Esophagus muscularis mucosa (tissue), 4 donors: ENCODE measurements around the gene RAMACL. TPM values are rescaled to one million over a fixed set of nuclear protein-coding genes. Genes with fewer than 3 reads are reported as not detected.
"Not testable (repeated sequence)": the region's sequence is repeated elsewhere in the genome, so short reads cannot be mapped to it uniquely, and the experiment has no call there.

Source experiments
- DNase-seq: peaks from one replicate; pipeline ENCODE4 v3.0.0-alpha.2; 2017; ENCODE audit errors: extremely low spot score
- H3K27ac ChIP-seq, 4 donors: fragments of 200-600 bp; sonication (generic); replicated peaks in 1 of 4; 1 replicate in 3 of 4; 2 replicates in 1 of 4; pipeline ENCODE4 v1.5.1; 2016 to 2019; ENCODE audit warnings: mild to moderate bottlenecking in 1 of 4
- H3K27me3 ChIP-seq, 4 donors: fragments of 200-600 bp; sonication (generic); one replicate each; pipeline versions ENCODE4 v1.5.1 to v1.6.0; 2016 to 2019
- H3K36me3 ChIP-seq, 4 donors: fragments of 200-600 bp; sonication (generic); one replicate each; pipeline ENCODE4 v1.5.1; 2016 to 2019
- H3K4me1 ChIP-seq, 4 donors: fragments of 200-600 bp; sonication (generic); one replicate each; pipeline ENCODE4 v1.5.1; 2016 to 2019
- H3K4me3 ChIP-seq, 4 donors: fragments of 200-600 bp; sonication (generic); 1 replicate in 2 of 4; 2 replicates in 2 of 4; pipeline ENCODE4 v1.5.1; 2016 to 2019; ENCODE audit warnings: mild to moderate bottlenecking in 4 of 4, moderate library complexity in 1 of 4
- H3K9me3 ChIP-seq, 4 donors: fragments of 200-600 bp; sonication (generic); 1 replicate in 3 of 4; 2 replicates in 1 of 4; pipeline ENCODE4 v1.5.1; 2016 to 2019
- CTCF ChIP-seq, 3 experiments: fragments of 200-600 bp in 2 of 3; fragments of 450-650 bp in 1 of 3; sonication (generic) in 2 of 3; IDR thresholded peaks; one replicate each; pipeline ENCODE4 v1.5.1; 2017 to 2019; ENCODE audit warnings: antibody characterized with exemption in 3 of 3, mild to moderate bottlenecking in 2 of 3, moderate library complexity in 1 of 3
- EP300 ChIP-seq: sonication (generic); formaldehyde crosslinking; IDR thresholded peaks from one replicate; pipeline ENCODE4 v1.6.1; 2017; ENCODE audit warnings: antibody characterized with exemption
- POLR2A ChIP-seq: fragments of 450-650 bp; IDR thresholded peaks from one replicate; pipeline ENCODE4 v1.6.1; 2017; ENCODE audit warnings: antibody characterized with exemption, moderate library complexity, mild to moderate bottlenecking, low read depth
- POLR2AphosphoS5 ChIP-seq, 2 donors: sonication (generic); formaldehyde crosslinking; IDR thresholded peaks; one replicate each; pipeline ENCODE4 v1.6.1; 2017; ENCODE audit warnings: antibody characterized with exemption in 2 of 2
- WGBS: methylation state at CpG from one replicate; pipeline ENCODE4 v1.1.5; 2018; 5-methylcytosine and 5-hydroxymethylcytosine counted together
- intact Hi-C: fragments of 100-400 bp; cut with DNase I; formaldehyde crosslinking; loops from one replicate; pipeline ENCODE4 v1.15.1; 2023
- total RNA-seq, 4 donors: library from RNA; depleted of rRNA; stranded (reverse); fragments of >200 nt; gene quantifications; one replicate each; pipeline versions ENCODE4 v1.1.0 to v1.2.1, GENCODE V29; 2016

RAMACL gene
- total RNA-seq, 4 donors from 2014 or later = 1.2 to 2.9 (median 2.1) TPM

DNA sequence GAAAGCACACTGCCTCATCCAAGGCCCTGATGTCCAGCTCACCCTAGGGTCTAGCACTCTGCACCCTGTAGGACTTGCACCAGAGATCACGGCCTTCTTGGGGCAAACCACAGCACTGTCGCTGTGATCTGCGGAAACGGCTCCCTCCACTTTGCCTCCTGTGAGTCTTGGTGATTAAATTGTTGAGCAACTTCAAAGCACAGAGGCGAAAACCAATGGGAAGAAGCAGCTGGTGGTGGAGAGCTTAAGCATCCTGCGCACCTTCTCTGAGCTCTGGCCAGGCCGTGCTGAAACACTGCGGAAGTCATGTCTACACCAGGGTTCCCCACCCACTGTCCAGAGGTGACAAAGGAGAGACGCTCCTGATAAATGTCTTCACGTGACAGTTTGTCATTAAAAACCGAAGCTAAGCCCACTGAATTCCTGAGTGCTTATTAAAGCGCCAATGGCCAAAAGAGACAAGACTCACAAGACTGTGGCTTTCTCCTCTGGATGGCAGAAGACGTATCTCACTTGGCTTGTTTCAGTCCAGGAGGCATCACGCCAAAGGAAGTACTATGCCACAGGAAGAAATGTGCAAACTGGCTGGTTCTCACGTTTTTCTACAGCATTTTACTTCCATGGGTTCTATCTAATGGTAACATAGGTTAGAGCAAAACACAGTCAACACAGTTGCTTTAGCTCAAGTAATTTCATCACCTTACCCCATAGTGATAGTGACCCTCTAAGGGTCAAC is 3.1 kb downstream of the RAMACL start:
- TF ChIP-seq EP300 (no peak), CTCF (IDR thresholded peaks at IDR 0.05) (no peak)
- H3K4me1 ChIP-seq = peaks cover 3 to 34% (median 20%) of the 10 kb centered on the region in 4 donors
- intact Hi-C loops = no loop called here
- no peaks in the 10 kb centered on the region for H3K27me3 ChIP-seq
- no peak for DNase-seq
- no peaks in the 10 kb centered on the region for H3K9me3 ChIP-seq
- H3K36me3 ChIP-seq = no peaks in the 10 kb centered on the region
- whole genome bisulfite sequencing = 83% methylated on average over 15 of the region's 15 CpGs
- no peak overlapping the region for H3K4me3 ChIP-seq
- H3K27ac ChIP-seq = no peak overlapping the region

- intact Hi-C loops = no loop called here
- WGBS = 82% methylated on average over 6 of the region's 6 CpGs
Observed at GRCh38 chr6:166582258-166582657, 4.2 kb downstream of the RAMACL start.

DNA sequence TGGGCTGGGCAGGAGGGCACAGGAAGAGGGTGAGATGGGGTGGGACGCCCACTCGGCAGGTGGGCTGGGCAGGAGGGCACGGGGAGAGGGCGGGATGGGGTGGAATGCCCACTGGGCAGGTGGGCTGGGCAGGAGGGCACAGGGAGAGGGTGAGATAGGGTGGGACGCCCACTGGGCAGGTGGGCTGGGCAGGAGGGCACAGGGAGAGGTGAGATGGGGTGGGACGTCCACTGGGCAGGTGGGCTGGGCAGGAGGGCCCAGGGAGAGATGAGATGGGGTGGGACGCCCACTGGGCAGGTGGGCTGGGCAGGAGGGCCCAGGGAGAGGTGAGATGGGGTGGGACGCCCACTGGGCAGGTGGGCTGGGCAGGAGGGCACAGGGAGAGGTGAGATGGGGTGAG is 4.7 kb downstream of the RAMACL start:
- WGBS = 94% methylated on average over 8 of the region's 8 CpGs
- H3K27ac ChIP-seq = not testable (repeated sequence)

More at GRCh38 chr6:166582258-166582657, 4.2 kb downstream of the RAMACL start:
- no peaks in the 10 kb centered on the region for H3K36me3 ChIP-seq
- H3K4me3 ChIP-seq = no peak overlapping the region
- DNase-seq = no peak
- no peak for TF ChIP-seq EP300
- TF ChIP-seq CTCF (IDR thresholded peaks at IDR 0.05) = no peak
- TF ChIP-seq POLR2A = no peak
- TF ChIP-seq POLR2AphosphoS5 (IDR thresholded peaks at IDR 0.05) = no peak
- no peak overlapping the region for H3K27ac ChIP-seq
- no peaks in the 10 kb centered on the region for H3K27me3 ChIP-seq
- no peaks in the 10 kb centered on the region for H3K9me3 ChIP-seq
- H3K4me1 ChIP-seq = peaks cover 3 to 28% (median 13%) of the 10 kb centered on the region in 4 donors

DNA sequence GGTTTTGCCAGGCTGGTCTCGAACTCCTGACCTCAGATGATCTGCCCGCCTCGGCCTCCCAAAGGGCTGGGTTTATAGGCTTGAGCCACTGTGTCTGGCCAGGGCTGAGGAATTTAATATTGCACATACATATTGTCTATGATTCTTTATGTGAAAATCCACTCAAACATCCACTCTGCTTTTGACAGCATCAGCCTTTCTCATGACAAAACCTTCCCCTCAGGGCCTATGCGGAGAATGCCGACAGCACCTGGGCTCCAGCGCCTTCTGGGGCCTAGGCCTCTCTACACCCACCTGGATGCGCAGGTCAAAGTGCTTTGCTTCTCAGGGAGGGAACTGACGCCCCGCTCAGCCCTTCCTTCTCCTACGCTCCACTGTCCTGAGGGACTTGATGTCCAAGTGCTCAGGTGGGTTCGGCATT is 5.4 kb downstream of the RAMACL start:
- H3K4me1 ChIP-seq = peaks cover 3 to 28% (median 13%) of the 10 kb centered on the region in 4 donors
- H3K27ac ChIP-seq = no peak overlapping the region
- no peak for TF ChIP-seq CTCF (IDR thresholded peaks at IDR 0.05)
- WGBS = 98% methylated on average over 11 of the region's 11 CpGs
- intact Hi-C loops = no loop called here
- no peaks in the 10 kb centered on the region for H3K27me3 ChIP-seq
- peaks cover 0 to 4% (median 0%) of the 10 kb centered on the region in 4 donors for H3K9me3 ChIP-seq
- peaks cover 0 to 4% (median 0%) of the 10 kb centered on the region in 4 donors for H3K36me3 ChIP-seq
- no peak for DNase-seq
- H3K4me3 ChIP-seq = no peak overlapping the region

More for the DNA sequence above, 4.7 kb downstream of the RAMACL start:
- H3K4me1 ChIP-seq = peaks cover 3 to 28% (median 13%) of the 10 kb centered on the region in 4 donors
- H3K4me3 ChIP-seq, DNase-seq, intact Hi-C loops, H3K9me3 ChIP-seq, H3K27me3 ChIP-seq, H3K36me3 ChIP-seq: not testable (repeated sequence)

DNA sequence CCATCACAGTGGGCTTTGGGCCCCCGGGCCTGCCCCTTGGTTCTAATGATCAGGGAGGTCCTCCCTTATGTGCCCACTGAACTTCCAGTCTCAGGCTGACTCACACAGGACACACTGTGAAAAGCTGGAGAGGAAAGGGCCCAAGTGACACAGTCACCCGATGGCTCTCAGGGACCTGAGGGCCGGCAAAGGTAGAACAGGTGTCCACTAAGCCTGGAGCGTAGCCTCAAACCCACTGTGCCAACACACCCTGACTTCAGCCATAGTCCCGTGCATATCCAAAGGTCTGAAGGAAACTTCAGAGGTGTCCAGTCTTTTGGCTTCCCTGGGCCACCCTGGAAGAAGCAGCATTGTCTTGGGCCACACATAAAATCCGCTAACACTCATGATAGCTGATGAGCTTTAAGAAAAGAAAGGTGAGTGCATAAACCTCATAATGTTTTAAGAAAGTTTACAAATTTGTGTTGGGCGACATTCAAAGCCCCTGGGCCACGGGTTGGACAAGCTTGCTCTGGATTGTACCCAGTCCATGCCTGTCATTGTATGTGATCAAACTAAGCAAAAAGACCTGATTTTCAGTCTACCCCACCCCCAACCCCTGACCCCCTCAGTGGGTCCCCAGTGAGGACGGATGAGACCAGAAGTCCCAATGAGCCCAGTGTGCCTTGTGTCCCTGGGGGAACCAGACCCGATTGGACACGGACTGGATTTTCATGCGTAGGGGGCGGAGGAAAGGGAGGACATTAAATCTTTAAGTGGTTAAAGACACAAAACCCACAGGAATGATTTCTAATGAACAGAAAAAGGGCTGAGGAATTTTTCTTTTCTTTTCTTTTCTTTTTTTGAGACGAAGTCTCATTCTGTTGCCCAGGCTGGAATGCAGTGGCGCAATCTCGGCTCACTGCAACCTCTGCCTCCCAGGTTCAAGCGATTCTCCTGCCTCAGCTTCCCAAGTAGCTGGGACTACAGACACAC is 6.1 kb downstream of the RAMACL start:
- Histone ChIP-seq H3K36me3 (peaks cover 0 to 4% (median 0%) of the 10 kb centered on the region in 4 donors), H3K4me1 (peaks cover 3 to 28% (median 16%) of the 10 kb centered on the region in 4 donors), H3K4me3 (no peak overlapping the region), H3K27me3 (no peaks in the 10 kb centered on the region), H3K9me3 (peaks cover 0 to 4% (median 0%) of the 10 kb centered on the region in 4 donors), H3K27ac (no peak overlapping the region)
- WGBS = 92% methylated on average over 17 of the region's 17 CpGs
- TF ChIP-seq CTCF (IDR thresholded peaks at IDR 0.05) (no peak), POLR2A (no peak), EP300 (no peak), POLR2AphosphoS5 (IDR thresholded peaks at IDR 0.05) (no peak)
- no peak for DNase-seq
- intact Hi-C loops = no loop called here
